GM10847 (cell line): ENCODE results near the gene ZNF154.

Experiments used
- POLR2A ChIP-seq: IDR thresholded peaks from 2 replicates; pipeline ENCODE4 v1.6.1; 2011; ENCODE audit not compliant: insufficient read length; ENCODE audit errors: extremely low read depth

Gene ZNF154

DNA sequence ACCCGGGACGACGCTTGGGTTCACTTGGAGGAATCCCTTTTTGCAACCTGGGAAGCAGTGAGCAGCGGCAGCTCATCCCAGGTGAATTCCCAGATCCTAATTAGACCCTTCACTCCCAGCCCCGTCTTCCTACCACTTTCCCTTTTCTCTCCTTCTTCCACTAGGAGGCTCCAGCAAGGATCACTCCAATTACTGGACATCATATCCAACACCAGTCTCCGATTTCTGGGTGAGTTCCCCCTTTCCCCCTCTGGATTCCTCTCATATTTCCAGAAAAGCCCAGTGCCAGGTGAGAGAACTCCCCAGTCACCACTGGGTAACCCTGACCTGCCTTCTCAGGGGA lies 57.4 kb downstream of the ZNF154 start:
- TF ChIP-seq POLR2A = no peak

DNA sequence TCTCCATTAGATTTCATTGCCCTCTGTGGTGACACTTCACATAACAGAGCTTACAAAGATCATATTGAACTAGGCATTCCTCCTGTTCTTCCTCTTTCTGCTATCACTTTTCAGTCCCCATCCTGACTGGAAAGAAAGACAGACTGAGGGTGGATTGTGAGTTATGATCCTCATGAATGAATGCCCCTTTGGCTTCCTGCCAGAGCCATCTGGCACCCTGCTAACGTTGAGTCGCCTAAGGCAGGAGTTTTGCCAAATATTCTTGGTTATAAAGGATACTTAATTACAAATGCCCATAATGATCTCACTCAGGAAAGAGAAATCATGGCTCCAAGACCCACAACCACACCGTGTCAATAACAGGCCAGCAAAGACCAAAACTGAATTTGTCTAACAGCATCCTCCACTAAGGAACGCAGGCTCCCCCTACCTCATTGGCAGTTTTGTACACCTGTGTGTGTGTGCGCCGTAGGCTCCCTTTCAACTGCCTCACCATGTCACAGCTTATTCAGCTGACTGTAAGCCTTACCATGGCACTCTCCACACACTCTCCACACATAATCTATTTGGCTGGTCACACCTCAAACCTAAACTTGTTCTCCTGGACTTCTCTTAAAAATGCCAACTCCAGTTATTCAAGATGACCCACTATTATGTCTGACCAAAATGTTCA lies 60.5 kb downstream of the ZNF154 start:
- no peak for TF ChIP-seq POLR2A
